ENCODE data around the gene PPM1F.
"Not testable (repeated sequence)": the region's sequence is repeated elsewhere in the genome, so short reads cannot be mapped to it uniquely, and the experiment has no call there.

PPM1F gene

GRCh38 chr22:21919526-21920307 lies 32.9 kb downstream of the PPM1F start:
- no peak for DNase-seq (ENCODE audit: low read depth)

DNA sequence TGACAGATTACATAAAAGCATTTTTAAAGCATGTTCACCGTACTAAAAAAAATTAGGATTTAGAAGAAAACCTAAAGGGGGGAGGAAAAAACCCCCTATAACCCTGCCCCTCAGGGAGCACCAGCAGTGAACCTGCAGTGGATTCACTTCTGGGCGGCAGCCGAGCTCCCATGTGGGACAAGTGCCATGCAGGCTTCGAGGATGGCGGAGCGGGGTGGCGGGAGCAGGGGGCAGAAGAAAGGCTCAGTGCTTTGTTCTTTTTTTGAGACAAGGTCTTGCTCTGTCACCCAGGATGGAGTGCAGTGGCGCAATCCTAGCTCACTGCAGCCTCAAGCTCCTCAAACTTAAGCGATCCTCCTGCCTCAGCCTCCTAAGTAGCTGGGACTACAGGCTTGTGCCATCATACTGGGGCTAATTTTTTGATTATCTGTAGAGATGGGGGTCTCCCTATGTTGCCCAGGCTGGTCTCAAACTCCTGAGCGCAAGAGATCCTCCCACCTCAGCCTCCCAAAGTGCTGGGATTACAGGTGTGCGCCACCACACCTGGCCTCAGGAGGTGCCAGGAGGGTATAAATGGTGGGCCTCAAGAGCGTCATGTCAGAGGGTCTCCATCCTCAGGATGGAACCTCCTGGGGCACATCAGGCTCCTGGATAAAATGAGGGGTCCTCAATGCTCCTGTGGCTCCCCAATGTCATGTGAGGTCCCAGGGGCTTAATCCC lies 34.0 kb downstream of the PPM1F start:
- no peak for DNase-seq (ENCODE audit: low read depth)

DNA sequence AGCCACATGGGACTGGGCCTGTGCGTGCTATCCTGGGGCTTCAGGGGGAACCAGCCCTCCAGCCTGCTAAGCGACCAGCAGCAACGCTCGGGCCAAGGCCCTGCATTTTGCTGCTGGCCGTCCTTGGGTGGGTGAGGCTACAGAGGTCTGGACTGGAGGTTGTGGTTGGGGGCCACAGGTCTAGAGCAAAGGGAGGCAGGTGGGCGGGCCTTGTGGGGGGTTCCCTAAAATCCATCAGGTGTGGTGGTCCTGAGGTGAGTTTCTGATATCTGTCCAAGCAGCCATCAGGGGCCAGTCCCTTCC lies 34.7 kb downstream of the PPM1F start:
- no peak for DNase-seq (ENCODE audit: low read depth)

DNA sequence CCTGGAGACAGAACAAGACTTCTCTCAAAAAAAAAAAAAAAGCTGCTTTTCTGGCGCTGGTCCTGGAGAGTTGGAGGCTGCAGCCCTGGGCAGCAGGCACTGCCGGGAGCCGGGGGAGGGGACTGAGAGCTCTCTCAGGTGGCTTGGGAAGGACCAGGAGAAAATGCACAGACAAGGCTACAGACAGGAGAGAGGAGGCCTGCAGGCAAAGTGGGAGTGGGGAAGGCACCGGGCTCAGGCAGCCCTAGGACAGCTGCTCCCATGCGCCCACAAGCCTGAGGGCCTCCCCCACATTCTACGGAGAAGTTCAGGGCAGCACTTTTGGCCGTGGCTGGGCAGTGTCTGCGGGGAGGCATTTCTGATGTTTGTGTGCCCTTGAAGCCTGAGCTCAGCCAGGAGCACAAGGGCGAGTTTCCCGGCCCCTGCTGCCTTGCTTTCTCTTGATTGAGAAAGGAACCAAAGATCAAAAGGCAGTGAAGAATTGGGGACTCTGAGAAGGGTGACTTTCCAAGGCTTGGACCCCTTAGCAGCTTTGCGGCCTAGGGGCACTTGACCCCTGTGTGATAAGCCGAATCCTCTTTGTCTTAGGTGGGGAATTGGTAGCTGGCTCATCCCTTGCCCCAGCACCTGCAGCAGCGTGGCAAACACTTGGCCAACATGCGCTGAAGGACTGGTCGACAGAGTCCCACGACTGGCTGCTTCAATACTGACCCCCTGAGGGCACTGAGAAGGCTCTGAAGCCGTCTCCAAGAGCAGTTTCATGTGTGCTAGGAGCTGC lies 35.3 kb downstream of the PPM1F start:
- DNase-seq (ENCODE audit: low read depth) = no peak

DNA sequence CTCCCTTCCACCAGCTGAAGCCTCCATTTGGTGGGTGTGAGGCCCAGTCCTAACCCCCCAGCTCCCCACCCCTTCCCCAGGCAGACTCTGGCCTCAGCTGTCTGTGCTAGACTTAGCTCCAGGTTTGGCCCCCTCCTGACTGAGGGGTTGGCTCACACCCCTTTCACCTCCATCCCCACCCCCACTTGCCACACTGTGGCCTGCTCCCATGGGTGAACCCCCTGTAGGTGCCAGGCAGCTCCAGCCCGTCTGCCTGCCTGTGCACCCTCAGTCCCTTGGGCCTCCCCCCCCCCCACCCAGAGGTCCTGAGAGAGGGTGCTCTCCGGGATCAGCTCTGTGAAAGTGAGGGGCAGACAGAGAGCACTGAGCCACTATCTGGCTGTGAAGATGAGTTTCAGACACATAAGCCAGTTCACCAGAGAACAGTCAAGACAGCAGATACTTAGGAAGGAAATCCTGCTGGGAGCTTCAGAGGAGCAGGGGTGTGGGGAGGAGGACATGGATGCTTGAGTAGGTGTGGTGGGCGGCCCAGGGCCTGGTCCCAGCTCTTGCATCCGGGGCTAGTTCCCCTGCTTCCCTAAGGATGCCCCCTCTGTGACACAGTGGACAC lies 36.2 kb downstream of the PPM1F start:
- no peak for DNase-seq (ENCODE audit: low read depth)

DNA sequence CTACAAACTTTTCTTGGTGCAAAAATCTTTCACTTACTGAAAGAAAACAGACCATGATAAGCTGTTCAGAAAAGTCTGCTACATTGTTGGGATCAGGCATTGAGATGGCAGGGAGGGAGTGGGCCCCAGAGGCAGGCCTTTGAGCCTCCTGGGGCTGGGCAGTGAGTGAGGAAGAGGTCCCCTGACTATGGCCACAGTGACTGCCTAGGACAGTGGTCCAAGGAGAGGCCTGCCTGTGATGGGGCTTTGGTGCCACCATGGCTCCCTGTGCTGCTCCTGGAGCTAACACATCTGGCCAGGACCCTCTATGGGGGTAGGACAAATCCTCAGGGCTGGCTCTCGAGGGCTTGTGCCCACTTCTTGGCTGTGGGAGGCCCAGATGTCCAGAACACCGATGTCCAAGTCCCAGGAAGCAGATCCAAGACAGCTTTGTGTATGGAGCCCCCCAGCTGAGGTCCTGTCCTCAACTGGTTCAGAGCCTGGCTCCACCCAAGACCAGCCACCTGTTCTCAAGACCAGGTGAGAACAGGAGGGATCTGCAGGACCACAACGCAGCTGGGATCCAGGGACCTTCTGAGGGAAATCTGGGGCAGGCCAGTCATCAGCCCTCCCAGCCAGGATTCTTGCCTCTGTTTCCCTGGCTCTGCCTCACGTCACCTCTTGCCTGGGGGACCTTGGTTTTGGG lies 36.9 kb downstream of the PPM1F start:
- DNase-seq (ENCODE audit: low read depth) = no peak

DNA sequence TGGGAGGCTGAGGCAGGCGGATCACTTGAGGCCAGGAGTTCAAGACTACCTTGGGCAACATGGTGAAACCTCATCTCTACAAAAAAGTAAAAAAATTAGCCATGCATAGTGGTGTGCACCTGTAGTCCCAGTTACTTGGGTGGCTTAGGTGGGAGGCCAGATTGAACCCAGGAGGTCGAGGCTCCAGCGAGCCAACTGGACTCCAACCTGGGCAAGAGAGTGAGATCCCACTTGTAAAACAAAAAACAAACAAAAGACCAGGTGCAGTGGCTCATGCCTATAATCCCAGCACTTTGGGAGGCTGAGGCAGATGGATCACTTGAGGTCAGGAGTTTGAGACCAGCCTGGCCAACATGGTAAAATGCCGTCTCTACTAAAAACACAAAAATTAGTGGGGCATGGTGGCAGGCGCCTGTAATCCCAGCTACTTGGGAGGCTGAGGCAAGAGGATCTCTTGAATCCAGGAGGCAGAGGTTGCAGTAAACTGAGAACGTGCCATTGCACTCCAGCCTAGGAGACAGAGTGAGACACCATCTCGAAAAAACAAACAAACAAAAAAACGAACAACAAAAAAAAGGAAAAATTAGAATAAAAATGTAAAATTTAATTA lies 38.5 kb downstream of the PPM1F start:
- not testable (repeated sequence) for DNase-seq (ENCODE audit: low read depth)

- DNase-seq (ENCODE audit: low read depth) = not testable (repeated sequence)
These were observed 42.3 kb downstream of the PPM1F start for GRCh38 chr22:21910367-21910766.

GRCh38 chr22:21909871-21910270 lies 42.8 kb downstream of the PPM1F start:
- DNase-seq (ENCODE audit: low read depth) = no peak

DNA sequence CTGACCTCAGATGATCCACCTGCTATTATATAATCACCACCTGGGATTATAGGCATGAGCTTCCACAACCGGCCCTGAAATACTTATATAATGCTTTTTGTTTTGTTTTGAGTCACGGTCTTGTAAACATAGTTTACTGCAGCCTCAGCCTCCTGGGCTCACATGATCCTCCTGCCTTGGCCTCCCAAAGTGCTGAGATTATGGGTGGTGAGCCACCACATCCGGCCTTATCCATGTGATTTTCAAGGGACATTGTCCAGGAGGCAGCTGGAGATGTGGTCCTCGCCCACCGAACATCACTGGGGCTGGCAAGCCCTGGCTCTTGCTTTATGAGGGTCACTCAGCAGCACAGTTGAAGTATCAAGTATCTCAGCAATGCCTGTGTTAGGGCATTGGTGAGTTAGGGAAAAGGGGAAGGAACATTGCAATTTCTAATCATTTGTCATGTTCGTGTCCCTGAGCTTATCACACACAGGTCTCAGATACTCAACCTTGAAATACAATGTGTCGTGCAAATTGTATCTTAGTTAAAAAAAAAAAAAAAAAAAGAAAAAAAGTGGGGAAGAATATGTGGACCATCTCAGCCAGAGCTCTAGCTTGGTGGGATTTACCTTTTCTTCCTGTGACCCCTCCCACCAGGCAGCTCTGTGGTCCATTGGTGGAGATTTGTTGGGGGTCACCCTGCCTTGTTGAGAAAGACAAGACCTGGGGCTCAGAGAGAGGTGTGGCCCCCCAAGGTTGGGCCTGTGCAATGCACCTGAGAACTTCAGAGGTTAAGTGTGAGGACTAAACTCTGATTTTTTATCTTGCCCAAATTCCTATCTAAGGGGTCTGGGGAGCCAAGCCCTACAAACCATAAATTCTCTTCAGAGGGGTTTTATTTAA lies 44.8 kb downstream of the PPM1F start:
- no peak for DNase-seq (ENCODE audit: low read depth)

- DNase-seq (ENCODE audit: low read depth) = not testable (repeated sequence)
These were observed 47.4 kb downstream of the PPM1F start for GRCh38 chr22:21905234-21905633.

DNA sequence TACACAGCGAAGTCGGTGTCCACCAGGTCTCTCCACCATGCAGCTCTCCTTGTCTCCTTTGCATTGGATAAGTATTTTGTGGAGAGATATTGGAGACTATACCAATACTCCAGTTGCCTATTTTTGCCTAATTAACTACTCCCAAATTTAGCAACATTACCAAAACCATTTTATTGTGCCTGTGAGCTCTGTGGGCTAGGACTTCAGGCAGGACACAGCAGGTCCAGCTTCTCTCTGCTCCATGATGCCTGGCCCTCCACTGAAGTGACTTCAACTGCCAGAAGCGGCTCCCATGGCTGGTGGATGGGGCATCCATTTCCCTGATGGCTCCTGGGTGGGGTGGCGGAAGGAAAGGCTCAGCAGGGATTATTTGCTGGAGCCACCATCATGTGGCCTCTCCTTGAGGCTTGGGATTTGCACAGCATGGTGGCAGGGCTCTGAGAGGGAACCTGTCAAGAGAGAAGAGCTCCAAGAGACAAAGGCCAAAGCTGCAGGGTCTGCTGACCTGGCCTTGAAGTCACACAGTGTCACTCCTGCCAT lies 48.3 kb downstream of the PPM1F start:
- no peak for DNase-seq (ENCODE audit: low read depth)

- no peak for DNase-seq (ENCODE audit: low read depth)
These were observed 49.4 kb downstream of the PPM1F start for GRCh38 chr22:21903283-21903682.

DNA sequence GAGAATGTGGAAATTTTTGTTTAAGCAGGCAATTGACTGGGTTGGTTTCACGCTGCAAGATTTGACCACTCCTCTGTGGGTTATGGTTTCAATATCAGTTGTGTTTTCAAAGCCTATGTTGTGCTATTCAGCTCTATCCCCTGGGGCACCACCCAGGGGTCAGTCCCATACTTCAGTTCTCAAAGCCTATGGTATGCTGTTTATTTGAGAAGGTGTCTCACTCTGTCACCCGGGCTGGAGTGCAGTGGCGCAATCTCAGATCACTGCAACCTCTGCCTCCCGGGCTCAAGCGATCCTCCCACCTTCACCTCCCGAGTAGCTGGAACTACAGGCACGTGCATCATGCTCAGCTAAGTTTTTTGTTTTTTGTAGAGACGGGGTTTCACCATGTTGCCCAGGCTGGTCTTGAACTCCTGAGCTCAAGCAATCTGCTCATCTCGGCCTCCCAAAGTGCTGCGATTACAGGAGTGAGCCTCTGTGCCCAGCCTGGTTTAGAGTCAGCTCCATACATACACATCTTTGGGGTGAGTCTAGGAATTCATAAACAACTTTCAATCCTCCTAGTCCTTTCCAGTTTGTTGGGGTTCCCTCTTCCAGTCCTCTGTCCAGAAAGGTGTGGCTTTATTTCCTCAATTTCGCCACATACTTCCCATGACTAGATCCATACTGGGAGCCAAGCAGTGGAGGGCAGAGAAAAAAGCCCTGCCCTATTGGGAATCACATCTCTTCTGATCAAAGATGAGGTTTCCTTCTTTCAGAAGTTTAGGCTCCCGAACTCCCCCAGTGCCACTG lies 50.2 kb downstream of the PPM1F start:
- DNase-seq (ENCODE audit: low read depth) = no peak

DNA sequence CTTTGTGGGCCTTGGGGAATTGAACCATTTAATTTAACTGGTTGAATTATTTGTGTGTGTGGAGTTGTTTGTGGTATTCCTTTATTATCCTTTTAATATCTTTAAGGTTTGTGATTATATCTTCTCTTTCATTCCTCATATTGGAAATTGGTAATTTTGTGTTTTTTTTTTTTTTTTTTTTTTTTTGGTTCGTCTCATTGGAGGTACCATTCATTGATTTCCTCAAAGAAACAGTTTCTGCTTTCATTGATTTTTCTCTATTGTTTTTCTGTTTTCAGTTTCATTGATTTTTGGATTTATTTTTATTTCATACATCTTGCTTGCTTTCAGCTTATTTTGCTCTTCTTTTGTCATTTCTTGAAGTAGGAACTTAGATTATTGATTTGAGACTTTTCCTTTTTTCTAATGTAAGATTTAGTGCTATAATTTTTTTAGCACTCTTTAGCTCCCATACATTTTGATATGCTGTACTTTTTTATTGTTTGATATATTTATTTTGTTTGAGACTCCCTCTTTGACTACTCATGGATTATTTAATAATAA lies 54.2 kb downstream of the PPM1F start:
- no peak for DNase-seq (ENCODE audit: low read depth)

DNA sequence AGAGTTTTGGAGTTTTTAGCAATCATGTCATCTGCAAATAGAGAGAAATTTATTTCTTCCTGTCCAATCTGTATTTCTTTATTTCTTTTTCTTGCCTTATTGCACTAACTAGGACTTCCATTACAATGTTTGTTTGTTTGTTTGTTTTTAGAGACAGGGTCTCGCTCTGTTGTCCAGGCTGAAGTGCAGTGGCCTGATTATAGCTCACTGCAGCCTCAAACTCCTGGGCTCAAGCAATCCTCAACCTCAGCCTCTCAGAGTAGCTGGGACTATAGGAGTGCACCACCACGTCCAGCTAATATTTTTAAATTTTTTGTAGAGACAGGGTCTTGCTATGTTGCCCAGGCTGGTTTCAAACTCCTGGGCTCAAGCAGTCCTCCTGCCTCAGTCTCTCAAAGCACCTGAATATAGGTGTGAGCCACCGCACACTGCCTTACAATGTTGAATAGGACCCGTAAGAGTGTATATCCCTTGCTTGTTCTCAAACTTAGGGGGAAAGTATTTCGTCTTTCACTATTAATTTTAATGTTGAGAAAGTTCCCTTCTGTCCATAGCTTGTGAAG lies 55.6 kb downstream of the PPM1F start:
- DNase-seq (ENCODE audit: low read depth) = no peak

GRCh38 chr22:21896275-21896674 lies 56.4 kb downstream of the PPM1F start:
- DNase-seq (ENCODE audit: low read depth) = not testable (repeated sequence)

DNA sequence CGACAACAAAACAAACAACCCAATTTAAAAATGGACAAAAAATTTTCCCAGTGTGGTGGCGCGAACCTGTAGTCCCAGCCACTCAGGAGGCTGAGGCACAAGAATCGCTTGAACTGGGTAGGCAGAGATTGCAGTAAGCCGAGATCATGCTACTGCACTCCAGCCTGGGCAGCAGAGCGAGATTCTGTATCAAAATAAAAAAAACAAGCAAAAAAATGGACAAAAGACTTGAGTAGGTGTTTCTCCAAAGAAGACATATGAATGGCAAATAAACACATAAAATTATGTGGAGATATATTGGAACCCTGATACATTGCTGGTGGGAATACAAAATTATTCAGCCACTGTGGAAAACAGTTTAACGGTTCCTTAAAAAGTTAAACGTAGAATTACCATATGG lies 57.8 kb downstream of the PPM1F start:
- DNase-seq (ENCODE audit: low read depth) = no peak

All from stimulated activated CD8-positive, alpha-beta memory T cell treated with anti-CD3 and anti-CD28 coated beads, Interleukin-7, amount 100 ng/mL, for 24 hours (primary cell).